SW 1271 (cell line): ENCODE results near the gene MAL.
"Not testable (repeated sequence)": the region's sequence is repeated elsewhere in the genome, so short reads cannot be mapped to it uniquely, and the experiment has no call there.

Source experiments
- DNase-seq, 2 experiments: peaks; one replicate each; lab custom pipeline; 2025; lab: John Stamatoyannopoulos, UW

The MAL gene

DNA sequence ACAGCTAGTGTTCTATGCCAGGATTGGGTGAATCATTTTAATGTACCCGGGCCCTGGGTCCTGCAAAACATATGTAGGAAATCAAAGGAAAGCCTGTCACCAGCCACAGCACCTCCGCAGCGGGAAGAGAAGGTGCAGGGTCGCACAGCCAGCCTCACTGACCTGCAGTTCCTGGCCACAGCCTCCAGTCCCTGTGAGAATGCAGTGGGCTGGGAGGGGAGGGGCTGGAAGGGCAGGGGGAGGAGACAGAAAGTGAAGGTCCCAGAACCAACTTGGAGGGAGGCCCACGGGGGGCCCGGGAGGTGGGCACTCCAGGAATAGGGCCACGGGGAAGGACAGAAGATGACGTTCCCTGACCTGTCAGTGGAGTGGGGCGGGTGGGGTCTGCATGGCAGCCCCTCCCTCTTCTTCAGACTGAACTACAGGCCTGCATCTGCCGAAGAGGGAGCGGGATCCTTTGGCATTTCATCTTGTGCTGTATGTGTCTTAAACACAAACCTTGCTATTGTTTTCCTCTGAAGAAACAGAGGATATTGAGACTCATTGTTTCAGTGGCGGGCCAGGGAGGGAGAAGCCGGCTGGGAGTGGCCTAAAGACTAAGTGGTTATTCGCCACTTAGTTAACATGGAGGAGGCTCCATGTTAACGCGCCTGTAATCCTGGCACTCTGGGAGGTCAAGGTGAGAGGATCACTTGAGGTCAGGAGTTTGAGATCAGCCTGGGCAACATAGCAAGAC, 7.5 kb downstream of the MAL start:
- DNase-seq = no peak

DNA sequence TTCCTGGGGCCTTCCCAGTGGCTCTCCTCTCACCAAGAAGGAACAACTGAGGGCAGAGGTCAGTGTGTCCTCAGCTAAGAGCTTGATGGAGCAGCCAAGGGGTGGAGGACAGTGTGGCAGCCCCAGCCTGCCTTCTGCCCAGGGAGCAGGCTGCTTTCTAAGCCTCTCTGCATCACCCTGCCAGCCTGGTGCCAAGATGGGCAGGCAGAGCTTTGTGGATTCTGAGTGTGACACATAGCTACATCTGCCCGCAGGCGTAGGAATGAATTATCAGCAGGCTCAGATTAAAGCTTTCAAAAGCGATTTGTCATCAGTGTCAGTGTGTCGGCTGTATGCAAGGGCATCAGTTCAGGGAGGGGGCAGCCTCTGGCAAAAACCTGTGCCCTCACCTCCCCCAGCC, 8.7 kb downstream of the MAL start:
- no peak for DNase-seq

DNA sequence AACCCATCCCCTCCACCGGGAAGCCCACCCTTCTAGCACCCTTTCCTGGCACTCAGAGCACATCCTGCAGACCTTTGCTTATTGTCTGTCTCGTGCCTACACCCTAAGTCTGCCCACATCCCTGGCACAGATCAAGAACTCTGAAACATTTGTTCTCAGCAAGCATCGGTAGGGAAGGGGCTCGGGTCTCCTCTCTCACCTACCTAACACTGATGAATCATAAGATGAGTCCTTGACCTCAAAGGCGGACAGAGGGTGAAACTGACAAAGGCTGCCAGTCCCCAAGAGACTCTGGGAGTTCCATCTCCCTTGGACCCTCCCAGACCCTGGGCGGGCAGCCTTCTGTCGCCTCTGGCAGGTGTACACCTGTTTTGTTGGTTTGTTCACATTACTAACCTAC, 9.3 kb downstream of the MAL start:
- DNase-seq = no peak

DNA sequence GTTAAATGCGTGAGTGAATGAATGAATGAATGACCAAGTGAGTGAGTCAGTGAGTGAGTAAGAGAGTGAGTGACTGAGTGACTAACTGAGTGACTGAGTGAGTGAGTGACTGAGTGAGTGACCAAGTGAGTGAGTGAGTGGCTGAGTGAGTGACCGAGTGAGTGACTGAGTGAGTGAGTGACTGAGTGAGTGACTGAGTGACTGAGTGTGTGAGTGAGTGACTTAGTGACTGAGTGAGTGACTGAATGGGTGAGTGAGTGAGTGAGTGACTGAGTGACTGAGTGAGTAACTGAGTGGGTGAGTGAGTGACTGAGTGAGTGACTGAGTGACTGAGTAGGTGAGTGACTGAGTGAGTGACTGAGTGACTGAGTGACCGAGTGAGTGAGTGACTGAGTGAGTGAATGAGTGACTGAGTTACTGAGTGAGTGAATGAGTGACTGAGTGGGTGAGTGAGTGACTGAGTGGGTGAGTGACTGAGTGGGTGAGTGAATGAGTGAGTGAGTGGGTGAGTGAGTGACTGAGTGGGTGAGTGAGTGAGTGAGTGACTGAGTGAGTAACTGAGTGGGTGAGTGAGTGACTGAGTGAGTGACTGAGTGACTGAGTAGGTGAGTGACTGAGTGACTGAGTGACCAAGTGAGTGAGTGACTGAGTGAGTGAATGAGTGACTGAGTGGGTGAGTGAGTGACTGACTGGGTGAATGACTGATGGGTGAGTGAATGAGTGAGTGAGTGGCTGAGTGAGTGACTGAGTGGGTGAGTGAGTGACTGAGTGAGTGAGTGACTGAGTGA, 11.3 kb downstream of the MAL start:
- no peak for DNase-seq

DNA sequence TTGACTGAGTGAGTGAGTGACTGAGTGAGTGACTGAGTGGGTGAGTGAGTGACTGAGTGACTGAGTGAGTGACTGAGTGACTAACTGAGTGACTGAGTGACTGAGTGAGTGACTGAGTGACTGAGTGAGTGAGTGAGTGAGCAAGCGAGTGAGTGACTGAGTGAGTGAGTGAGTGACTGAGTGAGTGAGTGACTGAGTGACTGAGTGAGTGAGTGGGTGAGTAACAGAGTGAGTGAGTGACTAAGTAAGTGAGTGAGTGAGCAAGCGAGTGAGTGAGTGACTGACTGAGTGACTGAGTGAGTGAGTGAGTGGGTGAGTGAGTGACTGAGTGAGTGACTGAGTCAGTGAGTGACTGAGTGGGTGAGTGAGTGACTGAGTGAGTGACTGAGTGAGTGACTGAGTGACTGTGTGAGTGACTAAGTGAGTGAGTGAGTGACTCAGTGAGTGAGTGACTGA, 11.9 kb downstream of the MAL start:
- DNase-seq = no peak

DNA sequence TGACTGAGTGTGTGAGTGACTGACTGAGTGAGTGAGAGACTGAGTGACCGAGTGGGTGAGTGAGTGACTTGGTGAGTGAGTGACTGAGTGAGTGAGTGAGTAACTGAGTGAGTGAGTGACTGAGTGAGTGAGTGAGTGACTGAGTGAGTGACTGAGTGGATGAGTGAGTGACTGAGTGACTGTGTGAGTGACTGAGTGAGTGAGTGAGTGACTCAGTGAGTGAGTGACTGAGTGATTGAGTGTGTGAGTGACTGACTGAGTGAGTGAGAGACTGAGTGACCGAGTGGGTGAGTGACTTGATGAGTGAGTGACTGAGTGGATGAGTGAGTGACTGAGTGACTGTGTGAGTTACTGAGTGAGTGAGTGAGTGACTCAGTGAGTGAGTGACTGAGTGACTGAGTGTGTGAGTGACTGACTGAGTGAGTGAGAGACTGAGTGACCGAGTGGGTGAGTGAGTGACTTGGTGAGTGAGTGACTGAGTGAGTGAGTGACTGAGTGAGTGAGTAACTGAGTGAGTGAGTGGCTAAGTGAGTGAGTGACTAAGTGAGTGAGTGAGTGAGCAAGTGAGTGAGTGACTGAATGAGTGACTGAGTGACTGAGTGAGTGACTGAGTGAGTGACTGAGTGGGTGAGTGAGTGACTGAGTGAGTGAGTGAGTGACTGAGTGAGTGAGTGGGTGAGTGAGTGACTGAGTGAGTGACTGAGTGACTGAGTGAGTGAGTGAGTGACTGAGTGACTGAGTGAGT, 12.5 kb downstream of the MAL start:
- DNase-seq = not testable (repeated sequence)

DNA sequence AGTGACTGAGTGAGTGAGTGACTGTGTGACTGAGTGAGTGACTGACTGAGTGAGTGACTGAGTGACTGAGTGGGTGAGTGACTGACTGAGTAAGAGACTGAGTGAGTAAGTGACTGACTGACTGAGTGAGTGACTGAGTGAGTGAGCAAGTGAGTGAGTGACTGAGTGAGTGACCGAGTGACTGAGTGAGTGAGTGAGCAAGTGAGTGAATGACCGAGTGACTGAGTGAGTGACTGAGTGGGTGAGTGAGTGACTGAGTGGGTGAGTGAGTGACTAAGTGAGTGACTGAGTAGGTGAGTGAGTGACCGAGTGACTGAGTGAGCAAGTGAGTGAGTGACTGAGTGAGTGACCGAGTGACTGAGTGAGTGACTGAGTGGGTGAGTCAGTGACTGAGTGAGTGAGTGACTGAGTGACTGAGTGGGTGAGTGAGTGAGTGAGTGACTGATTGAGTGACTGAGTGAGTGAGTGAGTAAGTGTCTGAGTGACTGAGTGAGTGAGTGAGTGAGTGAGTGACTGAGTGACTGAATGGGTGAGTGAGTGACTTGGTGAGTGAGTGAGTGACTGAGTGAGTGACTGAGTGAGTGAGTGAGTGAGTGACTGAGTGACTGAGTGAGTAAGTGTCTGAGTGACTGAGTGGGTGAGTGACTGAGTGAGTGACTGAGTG, 13.3 kb downstream of the MAL start:
- DNase-seq = no peak

DNA sequence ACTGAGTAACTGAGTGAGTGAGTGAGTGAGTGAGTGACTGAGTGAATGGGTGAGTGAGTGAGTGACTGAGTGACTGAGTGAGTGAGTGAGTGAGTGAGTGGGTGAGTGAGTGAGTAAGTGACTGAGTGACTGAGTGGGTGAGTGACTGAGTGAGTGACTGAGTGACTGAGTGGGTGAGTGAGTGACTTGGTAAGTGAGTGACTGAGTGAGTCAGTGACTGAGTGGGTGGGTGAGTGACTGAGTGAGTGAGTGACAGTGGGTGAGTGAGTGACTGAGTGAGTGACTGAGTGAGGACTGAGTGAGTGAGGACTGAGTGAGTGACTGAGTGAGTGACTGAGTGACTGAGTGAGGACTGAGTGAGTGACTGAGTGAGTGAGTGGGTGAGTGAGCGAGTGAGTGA, 13.9 kb downstream of the MAL start:
- DNase-seq = no peak

DNA sequence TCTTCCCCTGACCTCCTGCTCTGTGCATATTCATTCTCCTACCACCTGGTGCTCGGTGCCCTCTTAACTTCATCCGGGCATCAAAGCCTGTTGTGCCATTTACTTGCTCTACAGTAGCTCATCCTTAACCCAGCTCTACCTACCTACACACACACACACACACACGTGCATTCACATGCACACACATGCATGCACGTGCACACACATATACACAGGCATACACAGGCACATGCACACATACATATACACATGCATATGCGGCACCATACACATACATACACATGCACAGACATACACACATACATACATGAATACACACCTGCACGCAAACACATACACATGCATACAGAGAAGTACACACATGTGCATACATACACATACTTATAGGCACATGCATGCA, 14.5 kb downstream of the MAL start:
- no peak for DNase-seq

DNA sequence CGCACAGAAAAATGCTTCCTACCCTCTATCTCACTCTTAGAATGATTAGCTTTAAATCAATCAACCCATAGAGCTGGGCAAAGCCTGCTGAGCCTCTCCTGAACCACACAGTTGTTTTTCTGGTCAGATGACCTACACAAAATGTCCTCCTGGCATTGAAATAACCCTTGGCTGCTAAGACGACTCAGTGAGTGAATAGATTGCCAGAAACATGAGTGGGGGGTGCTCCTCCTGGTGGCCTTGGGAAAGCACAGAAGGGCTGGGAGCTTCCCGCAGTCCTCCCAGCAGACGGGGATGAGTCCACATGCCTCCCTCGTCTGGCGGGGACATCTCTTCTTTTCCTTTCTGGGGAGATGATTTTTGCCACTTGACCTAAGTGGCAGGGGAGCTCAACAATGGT, 14.9 kb downstream of the MAL start:
- no peak for DNase-seq

DNA sequence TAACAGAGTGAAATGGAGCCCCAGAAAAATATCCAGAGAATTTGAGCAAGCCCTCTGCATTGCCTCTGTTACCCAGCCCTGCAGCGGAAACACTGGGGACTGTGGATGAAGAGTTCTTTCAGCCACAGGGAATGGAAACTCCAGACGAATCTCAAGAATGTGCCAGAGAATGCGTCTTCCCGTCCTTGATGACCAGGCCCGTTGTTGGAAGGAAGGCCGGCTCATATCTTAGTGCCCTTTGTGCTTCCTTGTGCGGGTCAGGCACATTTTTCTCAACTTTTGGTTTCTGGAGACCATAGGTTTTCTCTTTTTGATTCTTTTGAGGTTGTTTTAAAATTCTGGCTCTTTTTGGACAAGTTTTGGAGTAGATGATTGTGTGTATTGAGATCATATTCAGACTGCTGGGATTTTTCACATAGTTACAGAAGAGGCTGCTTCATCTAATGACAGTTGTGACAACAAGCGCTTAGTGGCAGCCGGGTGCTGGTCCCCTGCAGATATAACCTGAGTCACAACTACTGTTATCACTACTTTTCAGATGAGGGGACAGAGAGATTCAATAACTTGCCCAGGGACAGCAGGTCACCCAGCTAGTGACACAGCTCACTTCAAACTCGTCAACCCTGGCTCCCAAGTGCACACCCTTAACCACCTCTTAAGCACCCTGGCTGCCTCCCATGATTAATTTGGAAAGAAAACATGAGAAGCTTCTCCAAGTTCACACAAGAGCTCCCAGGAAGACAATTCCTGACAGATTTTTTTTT, 15.7 kb downstream of the MAL start:
- DNase-seq = no peak

DNA sequence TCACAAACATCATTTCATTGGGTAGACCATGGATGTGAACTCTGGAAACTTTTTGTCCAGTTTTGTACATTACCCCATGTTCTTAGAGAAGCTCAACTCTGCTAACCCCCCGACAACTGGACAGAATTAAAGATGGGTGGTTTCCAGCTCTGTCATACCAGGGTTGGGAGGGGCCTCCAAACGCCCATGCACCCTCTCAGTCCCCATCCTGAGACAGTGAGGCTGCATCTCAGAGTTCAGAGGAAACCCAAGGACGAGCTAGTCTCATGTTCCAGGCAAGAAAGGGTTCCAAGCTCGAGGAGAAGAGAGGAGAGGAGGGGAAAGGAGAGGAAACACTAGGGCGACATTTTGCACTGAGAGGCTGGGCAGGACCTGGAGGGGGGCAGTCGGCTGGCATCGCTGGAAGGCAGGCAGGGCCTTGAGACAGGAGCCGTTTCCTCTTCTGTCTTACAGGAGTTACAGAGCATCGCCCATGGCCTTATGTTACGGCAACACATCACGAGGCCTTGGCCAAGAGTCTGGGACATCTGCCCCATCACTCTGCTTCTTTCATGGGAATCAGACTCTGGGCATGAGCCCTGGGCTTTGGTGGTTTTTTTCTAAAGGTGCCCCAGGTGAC, 16.4 kb downstream of the MAL start:
- no peak for DNase-seq

DNA sequence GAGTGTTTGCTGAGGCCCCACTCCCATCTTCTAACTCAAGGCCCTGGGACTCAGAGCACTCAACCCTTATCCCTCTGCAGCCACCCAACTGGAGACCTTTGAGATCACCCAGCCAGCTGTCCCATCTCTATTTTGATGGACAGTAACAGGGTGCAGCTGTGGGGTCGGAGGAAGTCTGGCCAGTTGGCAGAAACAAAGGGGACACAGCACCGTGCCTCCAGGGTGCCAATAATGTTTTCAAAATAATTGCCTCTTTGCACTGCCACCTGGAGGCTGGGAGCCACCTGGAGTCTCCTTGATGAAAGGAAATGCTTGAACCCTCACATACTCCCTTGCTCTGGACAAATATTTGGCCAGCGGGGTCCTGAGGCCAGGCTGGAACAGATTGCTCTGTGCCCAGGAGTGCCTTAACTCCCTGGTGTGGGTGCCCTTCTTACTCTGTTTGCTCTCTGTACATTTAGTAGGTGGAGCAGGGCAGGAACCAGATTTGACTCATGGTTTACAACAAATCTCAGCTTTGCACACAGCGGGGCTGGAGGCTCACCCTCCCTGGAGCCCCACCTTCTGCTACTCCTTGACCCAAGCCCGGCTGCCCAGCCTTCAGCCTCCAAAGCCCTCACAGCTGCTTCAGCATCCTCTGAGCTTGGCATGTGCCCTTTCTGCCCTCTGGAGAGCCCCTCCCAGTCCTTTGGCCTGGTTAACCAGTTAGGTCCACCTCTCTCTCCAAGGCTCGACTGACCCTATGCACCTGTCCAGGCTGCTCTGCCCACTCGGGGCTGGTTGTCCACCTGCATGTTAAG, 17.2 kb downstream of the MAL start:
- DNase-seq = no peak

DNA sequence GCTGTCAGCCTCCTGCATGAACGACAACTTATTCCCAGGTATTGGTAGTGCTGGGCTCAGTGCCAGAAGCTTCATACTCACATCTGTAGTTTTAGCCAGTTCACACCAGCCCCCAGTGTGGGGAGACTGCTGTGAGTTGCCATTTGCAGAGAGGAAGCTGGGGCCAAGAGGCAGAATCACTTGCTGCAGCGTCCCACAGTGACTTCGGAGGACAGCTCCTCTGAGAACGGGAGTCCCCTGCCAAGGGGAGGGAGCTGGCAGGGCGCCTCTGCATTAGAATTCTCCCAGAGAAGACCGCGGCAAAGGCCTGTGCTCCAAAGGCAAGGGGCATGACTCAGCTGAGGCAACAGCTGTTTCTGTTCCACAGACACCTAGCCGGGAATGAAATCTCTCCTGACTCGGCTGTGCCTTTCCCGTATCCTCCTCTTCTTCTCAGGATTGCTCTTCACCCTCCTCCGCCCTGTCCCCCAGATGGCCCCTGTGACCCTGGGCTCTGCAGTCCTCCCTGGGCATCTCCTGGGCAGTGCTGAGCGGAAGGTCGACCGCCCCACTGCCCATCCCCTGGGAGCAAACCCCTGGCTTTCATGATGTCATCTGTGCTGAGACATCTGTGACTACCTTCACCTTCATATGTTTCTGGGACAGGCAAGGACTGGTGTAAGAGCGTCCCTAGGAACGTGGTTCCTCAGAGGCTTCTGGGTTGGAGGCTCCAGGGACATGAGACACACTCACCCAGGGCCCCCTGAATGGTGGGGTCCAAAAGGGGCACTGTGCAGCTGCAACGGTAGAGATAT, 18.0 kb downstream of the MAL start:
- no peak for DNase-seq

DNA sequence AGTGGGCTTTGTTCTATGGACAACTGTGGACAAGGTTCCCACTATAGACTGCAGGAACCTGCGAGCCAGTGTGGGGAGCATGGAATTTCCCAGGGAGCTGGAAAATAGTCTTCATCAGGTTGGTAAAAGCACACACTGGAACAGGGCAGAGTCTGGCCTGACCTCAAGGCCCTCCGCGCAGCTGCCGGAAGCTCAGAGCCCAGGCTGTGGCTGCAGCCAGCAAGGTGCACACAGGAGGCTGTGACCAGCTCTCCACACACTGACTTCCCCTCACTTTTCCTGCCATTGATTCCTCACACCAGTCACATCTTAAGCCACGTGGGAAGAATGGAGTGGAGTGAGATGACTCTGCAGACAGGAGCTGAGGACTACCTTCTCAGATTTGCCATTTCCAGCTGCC, 19.1 kb downstream of the MAL start:
- DNase-seq = no peak

DNA sequence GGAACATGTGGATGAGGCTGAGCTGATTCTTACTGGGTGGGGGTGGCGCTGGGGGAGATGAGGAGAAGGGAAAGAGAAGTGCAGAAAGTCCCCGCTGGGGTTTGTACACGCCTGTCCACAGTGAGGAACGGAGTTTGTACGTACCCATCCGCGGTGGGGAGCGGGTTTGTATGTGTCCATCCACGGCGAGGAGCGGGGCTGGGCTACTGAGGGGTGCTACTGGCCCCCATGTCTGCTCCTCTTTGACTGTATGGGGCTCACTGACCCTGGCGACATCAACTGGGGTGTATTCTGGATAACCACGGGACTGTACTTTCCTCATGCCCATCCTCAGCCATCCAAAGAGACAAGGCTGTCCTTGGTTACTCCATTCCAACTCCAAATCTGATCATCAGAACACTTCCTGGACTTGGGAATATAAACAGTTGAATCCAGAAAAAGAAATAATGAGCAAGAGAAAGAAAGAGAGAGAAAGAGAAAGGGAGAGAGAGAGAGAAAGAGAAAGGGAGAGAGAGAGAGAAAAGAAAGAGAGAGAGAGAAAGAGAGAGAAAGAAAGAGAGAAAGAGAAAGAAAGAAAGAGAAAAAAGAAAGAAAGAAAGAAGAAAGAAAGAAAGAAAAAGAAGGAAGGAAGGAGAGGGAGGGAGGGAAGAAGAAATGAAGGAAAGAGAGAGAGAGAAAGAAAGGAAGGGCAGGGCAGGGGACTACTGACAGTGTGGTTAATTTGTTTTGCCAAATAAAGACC, 21.0 kb downstream of the MAL start:
- no peak for DNase-seq

DNA sequence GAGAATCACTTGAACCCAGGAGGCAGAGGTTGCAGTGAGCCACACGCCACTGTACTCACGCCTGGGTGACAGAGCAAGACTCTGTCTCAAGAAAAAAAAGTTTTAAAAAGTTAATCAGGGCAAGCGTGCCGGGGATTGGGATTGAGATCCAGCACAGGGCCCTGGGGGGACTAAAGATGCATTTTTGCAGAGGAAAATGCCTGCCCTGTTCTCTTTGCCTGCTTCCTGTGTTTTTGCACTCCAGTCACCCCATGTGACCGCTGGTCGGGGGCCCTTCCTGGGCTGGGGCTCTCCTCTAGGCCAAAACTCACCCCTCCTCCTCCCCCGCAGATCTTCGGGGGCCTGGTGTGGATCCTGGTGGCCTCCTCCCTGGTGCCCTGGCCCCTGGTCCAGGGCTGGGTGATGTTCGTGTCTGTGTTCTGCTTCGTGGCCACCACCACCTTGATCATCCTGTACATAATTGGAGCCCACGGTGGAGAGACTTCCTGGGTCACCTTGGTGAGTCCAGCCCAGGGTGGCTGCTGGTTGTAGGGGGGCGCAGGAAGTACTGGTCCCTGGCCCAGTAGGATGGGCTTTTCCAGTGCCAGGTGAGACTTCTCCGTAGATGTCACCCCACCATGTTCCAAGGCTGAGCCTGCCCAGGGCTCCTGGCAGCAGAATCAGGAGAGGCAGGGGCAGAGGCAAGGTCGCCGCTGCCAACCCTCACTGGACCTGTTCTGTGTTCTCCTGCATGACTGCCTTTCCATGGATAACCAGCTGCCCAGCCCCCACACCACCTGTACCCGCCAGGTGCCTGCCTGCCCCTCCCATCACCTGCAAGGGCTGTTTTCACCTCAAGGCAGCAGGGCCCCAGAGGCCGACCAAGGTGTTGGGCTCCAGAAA, 22.4 kb downstream of the MAL start:
- no peak for DNase-seq
